Stimulated activated CD4-positive, alpha-beta T cell treated with anti-CD3 and anti-CD28 coated beads, Interleukin-2, amount 100 ng/mL, for 24 hours (primary cell): ENCODE data around the gene MAP6.
"Not testable (repeated sequence)": the region's sequence is repeated elsewhere in the genome, so short reads cannot be mapped to it uniquely, and the experiment has no call there.

ENCODE experiments used
- DNase-seq, 2 donors: peaks; one replicate each; pipeline ENCODE4 v3.0.0-alpha.2; 2020

The MAP6 gene

GRCh38 chr11:75589933-75590332 is 78.9 kb downstream of the MAP6 start:
- no peak for DNase-seq

- DNase-seq, result no peak
Observed at GRCh38 chr11:75589051-75589450, 79.8 kb downstream of the MAP6 start.

DNA sequence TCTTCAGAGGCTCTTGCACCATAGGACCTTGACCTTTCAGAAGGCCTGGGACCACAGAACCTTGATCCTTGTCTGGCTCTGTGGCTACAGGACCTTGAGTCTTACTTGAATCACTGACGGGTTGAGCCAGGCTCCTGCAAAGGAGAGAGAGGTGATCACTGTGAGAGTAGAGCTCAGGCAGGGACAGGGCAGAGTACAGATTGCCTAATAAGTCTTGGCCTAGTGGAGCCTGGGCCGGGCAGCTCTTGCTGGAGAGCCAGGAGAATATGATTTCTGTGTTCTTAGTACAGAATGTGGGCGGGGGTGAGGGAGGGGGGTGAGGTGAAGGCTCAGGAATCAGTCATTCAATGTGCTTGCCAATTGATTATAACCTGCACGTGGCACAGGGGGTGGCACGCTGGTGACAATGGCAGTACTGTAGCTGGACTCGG is 80.8 kb downstream of the MAP6 start:
- DNase-seq, result no peak

DNA sequence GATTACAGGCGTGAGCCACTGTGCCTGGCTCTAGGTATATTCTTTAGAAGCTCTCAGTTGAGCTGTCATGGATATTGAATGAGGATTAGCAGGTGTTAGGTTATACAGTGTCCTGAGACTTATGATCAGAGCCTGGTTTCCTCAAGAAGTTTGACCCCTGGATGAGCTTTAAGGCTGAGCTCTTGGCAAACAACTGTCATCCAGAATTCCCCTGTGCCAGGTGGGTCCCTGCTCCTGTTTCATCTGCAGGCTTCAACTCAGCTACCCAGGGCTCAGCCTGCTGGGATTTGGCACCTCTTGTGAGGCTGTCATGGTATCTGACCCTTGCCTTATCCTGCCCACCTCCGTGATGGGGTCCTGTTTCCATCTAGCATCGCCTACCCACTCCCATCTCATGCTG is 82.4 kb downstream of the MAP6 start:
- DNase-seq, result no peak

DNA sequence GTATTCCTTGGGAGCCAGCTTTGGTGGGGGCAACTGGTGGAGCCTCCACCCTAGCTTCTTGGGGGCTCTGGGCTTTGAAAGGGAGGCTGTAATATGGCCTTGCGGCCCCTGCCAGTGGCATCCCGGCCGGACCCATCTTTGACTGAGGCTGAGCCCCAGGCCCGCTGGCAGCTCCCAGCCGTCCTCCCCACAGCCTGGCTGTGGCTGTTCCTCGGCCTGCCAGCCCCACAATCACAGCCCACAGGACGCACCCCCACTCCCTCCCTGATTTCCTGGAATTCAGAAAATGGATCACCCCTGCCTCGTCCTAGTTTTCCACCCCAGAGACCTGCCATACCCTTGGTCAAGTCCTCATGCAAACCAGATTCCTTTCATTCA is 83.6 kb downstream of the MAP6 start:
- no peak for DNase-seq

GRCh38 chr11:75584659-75585292 is 84.1 kb downstream of the MAP6 start:
- DNase-seq, result not testable (repeated sequence)

GRCh38 chr11:75583718-75584658 is 84.8 kb downstream of the MAP6 start:
- no peak for DNase-seq

- DNase-seq, result peak; percentile 40 to 67
Observed at GRCh38 chr11:75582895-75583717, 85.7 kb downstream of the MAP6 start.

GRCh38 chr11:75582506-75582894 is 86.3 kb downstream of the MAP6 start:
- DNase-seq, result no peak

GRCh38 chr11:75579841-75580240 is 89.0 kb downstream of the MAP6 start:
- no peak for DNase-seq

GRCh38 chr11:75578977-75579376 is 89.9 kb downstream of the MAP6 start:
- no peak for DNase-seq

DNA sequence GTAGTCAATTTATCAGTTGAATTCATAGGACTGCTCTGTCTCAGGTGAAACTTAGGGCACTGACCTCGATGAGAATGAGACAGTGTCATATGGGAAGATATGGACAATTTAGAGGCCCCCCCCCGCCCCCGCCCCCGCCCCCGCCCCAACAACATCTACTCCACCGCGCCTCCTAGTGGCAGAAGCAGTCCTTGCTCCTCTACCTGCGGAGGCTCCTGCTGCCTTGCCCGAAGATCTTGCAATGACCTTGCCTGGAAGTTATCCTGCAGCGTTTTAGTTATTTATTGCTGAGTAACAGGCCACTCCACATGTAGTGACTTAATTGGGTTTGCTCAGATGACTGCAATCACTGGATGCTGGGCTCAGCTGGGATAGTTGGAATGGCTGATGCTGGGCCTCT is 91.6 kb downstream of the MAP6 start:
- DNase-seq, result peak; percentile 74 to 75

DNA sequence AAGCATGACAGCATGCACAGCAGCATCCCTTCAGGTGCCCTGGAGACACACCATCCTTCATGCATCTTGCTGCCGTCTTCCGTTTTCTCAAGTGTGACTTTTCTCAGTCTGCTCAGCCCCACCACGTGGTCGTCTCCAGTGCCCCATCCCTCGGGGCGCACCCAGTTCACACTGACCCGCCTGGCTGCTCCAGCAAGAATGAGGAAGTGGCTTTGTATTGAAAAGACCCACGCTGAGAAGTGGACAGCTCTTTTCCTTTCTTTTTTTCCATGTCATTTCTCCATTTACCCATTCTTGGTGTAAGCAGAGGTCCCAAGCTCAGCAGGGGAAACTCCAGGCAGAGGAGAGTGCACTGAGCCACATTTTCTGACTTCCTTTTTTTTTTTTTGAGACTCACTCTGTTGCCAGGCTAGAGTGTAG is 92.3 kb downstream of the MAP6 start:
- DNase-seq, result no peak

- DNase-seq, result no peak
Observed at GRCh38 chr11:75576017-75576416, 92.8 kb downstream of the MAP6 start.

GRCh38 chr11:75574698-75575602 is 93.9 kb downstream of the MAP6 start:
- no peak for DNase-seq

- DNase-seq, result no peak
Observed at GRCh38 chr11:75572744-75573143, 96.1 kb downstream of the MAP6 start.

- no peak for DNase-seq
Observed at GRCh38 chr11:75571625-75572024, 97.2 kb downstream of the MAP6 start.

DNA sequence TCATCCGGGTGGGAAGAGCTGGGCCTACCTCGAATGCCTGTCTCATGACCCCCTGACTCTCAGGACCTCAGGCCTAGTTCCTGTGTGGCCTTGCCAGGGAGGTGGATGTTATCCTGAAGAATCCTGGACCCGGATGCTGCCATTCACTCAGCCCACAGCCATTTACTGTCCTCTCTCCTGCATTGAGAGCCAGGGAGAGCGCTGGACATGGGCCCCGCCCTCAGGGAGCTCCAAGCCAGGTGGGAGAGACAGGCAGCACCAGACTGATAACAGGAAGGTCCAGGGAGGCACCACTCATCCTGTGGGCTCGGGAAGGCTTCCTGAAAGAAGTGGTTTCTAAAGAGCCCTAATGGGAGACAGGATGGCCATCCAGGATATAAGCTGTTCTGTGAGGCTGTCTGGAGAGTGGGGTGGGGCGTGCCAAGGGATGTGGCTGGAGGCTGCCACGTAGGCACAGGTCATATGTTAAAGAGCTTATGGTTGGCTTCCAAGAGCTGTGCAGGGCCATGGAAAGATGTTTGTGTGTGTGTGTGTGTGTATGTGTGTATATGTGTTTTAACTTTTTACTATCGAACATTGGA is 98.2 kb downstream of the MAP6 start:
- DNase-seq, result no peak

- no peak for DNase-seq
Observed at GRCh38 chr11:75568616-75569219, 100.1 kb downstream of the MAP6 start.

DNA sequence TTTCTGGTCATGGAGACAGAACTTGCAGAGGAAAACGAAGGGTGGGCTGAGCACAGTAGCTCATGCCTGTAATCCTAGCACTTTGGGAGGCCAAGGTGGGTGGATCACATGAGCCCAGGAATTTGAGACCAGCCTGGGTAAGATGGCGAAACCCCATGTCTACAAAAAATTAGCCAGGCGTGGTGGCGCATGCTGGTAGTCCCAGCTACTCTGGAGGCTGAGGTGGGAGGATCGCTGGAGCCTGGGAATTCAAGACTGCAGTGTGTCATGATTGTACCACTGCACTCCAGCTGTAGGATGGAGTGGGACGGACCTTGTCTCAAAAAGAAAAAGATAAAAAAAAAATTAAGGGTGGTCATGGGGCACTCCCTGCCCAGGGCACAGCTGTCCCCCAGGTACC is 100.9 kb downstream of the MAP6 start:
- no peak for DNase-seq

DNA sequence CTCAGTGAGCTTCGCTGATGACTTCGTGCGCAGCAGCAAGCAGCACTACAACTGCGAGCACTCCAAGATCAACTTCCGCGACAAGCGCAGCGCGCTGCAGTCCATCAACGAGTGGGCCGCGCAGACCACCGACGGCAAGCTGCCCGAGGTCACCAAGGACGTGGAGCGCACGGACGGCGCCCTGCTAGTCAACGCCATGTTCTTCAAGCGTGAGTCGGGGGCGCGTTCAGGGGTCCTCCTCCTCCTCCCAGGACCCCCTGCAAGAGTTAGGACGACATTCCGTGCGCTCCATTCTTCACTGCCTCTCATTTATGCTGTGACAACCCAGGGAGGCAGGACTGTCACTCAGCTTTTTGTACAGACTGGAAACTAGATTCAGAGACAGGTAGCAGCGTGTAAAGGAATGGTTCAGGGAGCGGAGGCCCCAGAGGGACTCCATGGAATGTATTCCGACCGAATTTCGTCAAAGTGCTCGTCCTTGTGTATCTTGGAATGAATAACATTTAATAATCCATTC is 102.0 kb downstream of the MAP6 start:
- DNase-seq, result no peak
